B cell (primary cell): ENCODE measurements around the gene CAB39L. TPM values are rescaled to one million over a fixed set of nuclear protein-coding genes. Genes with fewer than 3 reads are reported as not detected.

Experiments used
- ATAC-seq: fragments of 200-7000 bp; cut with Tn5 transposase; one replicate; pipeline ENCODE4 v1.10.0; 2021; ENCODE audit warnings: low read depth, mild to moderate bottlenecking, moderate number of reproducible peaks, moderate library complexity
- CTCF ChIA-PET: fragments of 350-600 bp; sonication (Branson Sonifier 250); formaldehyde crosslinking; loops from one replicate; lab custom pipeline; 2021; ENCODE audit warnings: antibody characterized with exemption, inconsistent platforms; lab: Charles Lee
- POLR2A ChIA-PET: fragments of 350-600 bp; sonication (Branson Sonifier 250); formaldehyde crosslinking; loops from one replicate; lab custom pipeline; 2021; ENCODE audit warnings: antibody characterized with exemption; lab: Charles Lee
- DNase-seq: peaks from one replicate; pipeline ENCODE4 v3.0.0; 2013
- H2AFZ ChIP-seq: 2 replicates; pipeline ENCODE4 v1.6.1; 2012; ENCODE audit warnings: mild to moderate bottlenecking, low read depth, low read length; ENCODE audit not compliant: insufficient read depth, poor library complexity, severe bottlenecking
- H3K27ac ChIP-seq, 2 donors: 1 replicate in 1 of 2; 2 replicates in 1 of 2; pipeline ENCODE4 v1.5.1; 2012 to 2013; ENCODE audit warnings: low read length in 2 of 2, mild to moderate bottlenecking in 2 of 2, moderate library complexity in 1 of 2
- H3K27me3 ChIP-seq, 4 experiments: fragments of 200-600 bp in 1 of 4; sonication (generic) in 1 of 4; replicated peaks in 1 of 4; 1 replicate in 2 of 4; 2 replicates in 2 of 4; pipeline versions ENCODE4 v1.6.1 to v1.7.0; 2013 to 2016; ENCODE audit warnings: low read length in 3 of 4, mild to moderate bottlenecking in 2 of 4, mixed read lengths in 1 of 4, moderate library complexity in 1 of 4; ENCODE audit not compliant: insufficient read depth in 4 of 4, control insufficient read depth in 3 of 4; ENCODE audit errors: control extremely low read depth in 1 of 4
- H3K36me3 ChIP-seq, 2 experiments: replicated peaks in 1 of 2; 1 replicate in 1 of 2; 2 replicates in 1 of 2; pipeline versions ENCODE4 v1.6.1 to v1.7.1; 2013; ENCODE audit warnings: low read length in 1 of 2; ENCODE audit not compliant: insufficient read depth in 2 of 2, control insufficient read depth in 1 of 2; ENCODE audit errors: control extremely low read depth in 1 of 2, extremely low read depth in 1 of 2
- H3K4me1 ChIP-seq, 2 donors: fragments of 200-600 bp in 1 of 2; sonication (generic) in 1 of 2; 1 replicate in 1 of 2; 2 replicates in 1 of 2; pipeline versions ENCODE4 v1.5.1 to v1.6.1; 2013 to 2017; ENCODE audit warnings: low read length in 2 of 2; ENCODE audit not compliant: control insufficient read depth in 2 of 2, insufficient read depth in 2 of 2
- H3K4me2 ChIP-seq: replicated peaks from 2 replicates; pipeline ENCODE3; 2012; ENCODE audit warnings: mild to moderate bottlenecking, low read depth, low read length; ENCODE audit not compliant: poor library complexity, severe bottlenecking
- H3K4me3 ChIP-seq, 5 experiments: fragments of 200-600 bp in 1 of 5; sonication (generic) in 1 of 5; 1 replicate in 3 of 5; 2 replicates in 2 of 5; pipeline versions ENCODE4 v1.5.1 to v1.7.0; 2011 to 2016; ENCODE audit warnings: low read length in 4 of 5, mild to moderate bottlenecking in 4 of 5, low read depth in 2 of 5, control low read depth in 1 of 5, moderate library complexity in 1 of 5; ENCODE audit not compliant: insufficient read depth in 1 of 5; ENCODE audit errors: control extremely low read depth in 1 of 5, extremely low read depth in 1 of 5
- H3K79me2 ChIP-seq: fragments of 200-600 bp; sonication (generic); one replicate; pipeline ENCODE4 v1.6.0; 2016; ENCODE audit warnings: low read length; ENCODE audit not compliant: control insufficient read depth, insufficient read depth
- H3K9ac ChIP-seq: fragments of 200-600 bp; sonication (generic); 2 replicates; pipeline ENCODE4 v1.6.1; 2017; ENCODE audit warnings: mild to moderate bottlenecking, low read length, moderate library complexity
- H3K9me3 ChIP-seq, 3 donors: one replicate each; pipeline versions ENCODE4 v1.6.1 to v1.7.1; 2013; ENCODE audit warnings: low read length in 2 of 3; ENCODE audit not compliant: control insufficient read depth in 2 of 3, insufficient read depth in 1 of 3; ENCODE audit errors: control extremely low read depth in 1 of 3
- H4K20me1 ChIP-seq: 2 replicates; pipeline ENCODE4 v1.6.0; 2012; ENCODE audit warnings: mild to moderate bottlenecking, low read length; ENCODE audit not compliant: insufficient read depth, control insufficient read depth, poor library complexity, severe bottlenecking
- H3K27ac Mint-ChIP-seq: one replicate; pipeline ENCODE4 v1.8.0; 2021; ENCODE audit warnings: mixed read lengths
- H3K27me3 Mint-ChIP-seq: one replicate; pipeline ENCODE4 v1.8.0; 2021; ENCODE audit warnings: mixed read lengths
- H3K4me1 Mint-ChIP-seq: one replicate; pipeline ENCODE4 v1.8.0; 2021; ENCODE audit warnings: mixed read lengths
- H3K4me3 Mint-ChIP-seq: one replicate; pipeline ENCODE4 v1.8.0; 2021; ENCODE audit warnings: mixed read lengths
- H3K9me3 Mint-ChIP-seq: one replicate; pipeline ENCODE4 v1.8.0; 2022; ENCODE audit warnings: mixed read lengths; ENCODE audit not compliant: insufficient read depth
- CTCF ChIP-seq: fragments of 200-600 bp; IDR thresholded peaks from one replicate; pipeline ENCODE4 v1.8.0; 2022; ENCODE audit warnings: antibody characterized with exemption, mild to moderate bottlenecking
- EZH2 ChIP-seq: IDR thresholded peaks from 2 replicates; pipeline ENCODE4 v1.6.1; 2012; ENCODE audit warnings: borderline replicate concordance, low read depth, mild to moderate bottlenecking, moderate library complexity, low read length; ENCODE audit not compliant: insufficient read depth, poor library complexity, severe bottlenecking
- WGBS: methylation state at CpG from one replicate; pipeline ENCODE4 v1.1.5; 2013; ENCODE audit warnings: missing lambda C conversion rate; ENCODE audit not compliant: insufficient coverage; 5-methylcytosine and 5-hydroxymethylcytosine counted together
- intact Hi-C: fragments of 100-400 bp; cut with micrococcal nuclease; formaldehyde crosslinking; loops from one replicate; pipeline ENCODE4 v1.10.0; 2022
- polyA plus RNA-seq: library from polyadenylated mRNA; depleted of rRNA; stranded (reverse); fragments of >200 nt; gene quantifications from 2 replicates; pipeline ENCODE4 v1.2.3, GENCODE V29; 2012
- total RNA-seq, 2 donors: library from RNA; stranded (reverse); fragments of 120-200 nt in 1 of 2; gene quantifications; 1 replicate in 1 of 2; 2 replicates in 1 of 2; pipeline versions ENCODE4 v1.2.3 to v1.2.4, GENCODE V29; 2013 to 2022

The CAB39L gene
- total and polyA plus RNA-seq, 2 donors (not counting 1 experiment from before 2014, with no cell fraction given): 1.5 to 9.6 TPM

DNA sequence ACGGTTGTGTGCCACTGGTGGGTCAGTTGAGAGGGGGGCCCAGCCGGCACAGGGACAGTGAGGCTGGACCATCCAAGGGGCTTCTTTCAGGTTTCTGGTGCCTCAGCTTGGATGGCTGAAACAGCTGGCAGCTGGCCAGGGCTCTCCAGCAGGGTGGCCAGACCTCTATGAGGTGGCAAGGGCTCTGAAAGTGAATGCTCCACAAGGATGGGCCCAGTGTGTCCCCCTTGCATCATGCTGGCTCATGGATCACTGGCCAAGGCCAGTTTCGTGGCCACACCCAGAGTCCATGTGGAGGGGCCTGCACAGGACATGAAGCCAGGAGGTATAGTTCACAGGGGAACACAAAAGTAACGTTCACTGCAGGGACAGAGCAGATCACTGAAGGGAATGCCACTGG, 146.5 kb downstream of the CAB39L start:
- H4K20me1 ChIP-seq: no peaks in the 10 kb centered on the region
- no peak overlapping the region for H2AFZ ChIP-seq
- H3K9me3 ChIP-seq: no peaks in the 10 kb centered on the region
- Mint-ChIP-seq H3K4me3 (no peak overlapping the region), H3K9me3 (no peaks in the 10 kb centered on the region), H3K27ac (no peak overlapping the region), H3K27me3 (no peaks in the 10 kb centered on the region), H3K4me1 (peaks cover 13% of the 10 kb centered on the region)
- H3K79me2 ChIP-seq: no peaks in the 10 kb centered on the region
- DNase-seq (no peak), ATAC-seq (no peak)
- H3K27me3 ChIP-seq: no peaks in the 10 kb centered on the region
- H3K4me3 ChIP-seq: no peak overlapping the region
- no peak overlapping the region for H3K4me2 ChIP-seq
- CTCF ChIA-PET: interaction anchor here (1.3 to 4.1 kb wide), 2 partner anchors 305 to 310 kb away, joined by 3 to 15 read pairs; no protein-coding TSS in a partner anchor
- H3K9ac ChIP-seq: no peak overlapping the region
- intact Hi-C loops: no loop called here
- TF ChIP-seq EZH2 (no peak), CTCF (no peak)
- no peak overlapping the region for H3K27ac ChIP-seq
- H3K36me3 ChIP-seq: peaks cover 0 to 5% of the 10 kb centered on the region in 2 experiments
- H3K4me1 ChIP-seq: peaks cover 4 to 10% of the 10 kb centered on the region in 2 donors
- WGBS: 78% methylated on average over 4 of the region's 4 CpGs
- POLR2A ChIA-PET: no interaction called here

- H3K36me3 ChIP-seq: peaks cover 0 to 5% of the 10 kb centered on the region in 2 experiments
- peaks cover 7% of the 10 kb centered on the region for H3K4me1 Mint-ChIP-seq
- H3K27ac Mint-ChIP-seq: no peak overlapping the region
- intact Hi-C loops: no loop called here
- no peaks in the 10 kb centered on the region for H3K27me3 Mint-ChIP-seq
- 88% methylated on average over 1 of the region's 2 CpGs for WGBS
- TF ChIP-seq CTCF (no peak), EZH2 (no peak)
- H4K20me1 ChIP-seq: no peaks in the 10 kb centered on the region
- H3K9ac ChIP-seq: no peak overlapping the region
- H3K27me3 ChIP-seq: no peaks in the 10 kb centered on the region
- POLR2A ChIA-PET: no interaction called here
- CTCF ChIA-PET: interaction anchor here (0.6 to 4.1 kb wide), 4 partner anchors 263 to 312 kb away, joined by 3 to 15 read pairs (median 3); no protein-coding TSS in a partner anchor
- H3K9me3 ChIP-seq: no peaks in the 10 kb centered on the region
- no peak overlapping the region for H3K4me3 Mint-ChIP-seq
- peaks cover 2 to 9% of the 10 kb centered on the region in 2 donors for H3K4me1 ChIP-seq
- H3K9me3 Mint-ChIP-seq: no peaks in the 10 kb centered on the region
- ATAC-seq (no peak), DNase-seq (no peak)
- H3K79me2 ChIP-seq: no peaks in the 10 kb centered on the region
- H3K4me3 ChIP-seq: no peak overlapping the region
- H3K27ac ChIP-seq: no peak overlapping the region
- no peak overlapping the region for H3K4me2 ChIP-seq
- H2AFZ ChIP-seq: no peak overlapping the region
Measured at GRCh38 chr13:49296659-49297058, 147.2 kb downstream of the CAB39L start.
